Mucosa of gallbladder (tissue), 1 donor: Measurements from ENCODE around the gene DOLK. TPM values are rescaled to one million over a fixed set of nuclear protein-coding genes. Genes with fewer than 3 reads are reported as not detected.
A peak's percentile ranks its signal among the peaks of the same experiment; 100 is the strongest.

Experiments
- DNase-seq: peaks from one replicate; pipeline ENCODE4 v3.0.0-alpha.2; 2020; ENCODE audit warnings: low spot score
- total RNA-seq: library from RNA; stranded (reverse); gene quantifications from one replicate; pipeline ENCODE4 v1.2.1, GENCODE V29; 2021
- donor health status: DM: no; HTN: no; CAD: no.

The DOLK gene
- total RNA-seq, 1 donor from 2014 or later, result 18.2 TPM

DNA sequence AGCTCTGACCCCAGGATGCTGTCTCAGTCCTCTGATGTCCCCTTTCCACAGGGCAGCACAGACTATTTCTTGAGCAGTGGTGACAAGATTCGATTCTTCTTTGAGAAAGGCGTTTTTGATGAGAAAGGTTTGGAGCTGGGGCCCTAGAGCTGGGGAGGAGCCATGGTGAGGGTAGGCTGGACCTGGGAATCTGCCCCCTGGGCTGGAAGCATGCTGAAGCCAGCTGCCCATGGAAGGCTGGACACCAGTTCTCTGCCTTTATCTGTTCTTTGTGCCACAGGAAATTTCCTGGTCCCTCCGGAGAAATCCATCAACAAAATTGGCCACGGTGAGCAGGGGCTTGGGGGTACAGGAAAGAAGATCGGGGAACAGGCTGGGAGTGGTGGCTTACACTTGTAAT is 13.7 kb downstream of the DOLK start:
- no peak for DNase-seq

DNA sequence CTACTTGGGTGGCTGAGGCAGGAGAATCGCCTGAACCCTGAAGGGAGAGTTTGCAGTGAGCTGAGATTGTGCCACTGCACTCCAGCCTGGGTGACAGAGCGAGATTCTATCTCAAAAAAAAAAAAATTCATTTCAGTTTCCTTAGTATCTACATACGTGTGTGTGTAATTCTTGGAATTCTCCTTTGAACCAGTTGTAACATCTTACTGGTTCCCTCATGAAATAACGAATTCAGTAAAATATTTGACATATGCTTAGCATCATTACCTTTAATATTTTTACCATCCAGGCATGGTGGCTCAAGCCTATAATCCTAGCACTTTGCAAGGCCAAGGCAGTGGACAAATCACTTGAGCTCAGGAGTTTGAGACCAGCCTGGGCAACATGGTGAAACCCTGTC is 17.8 kb downstream of the DOLK start:
- no peak for DNase-seq

DNA sequence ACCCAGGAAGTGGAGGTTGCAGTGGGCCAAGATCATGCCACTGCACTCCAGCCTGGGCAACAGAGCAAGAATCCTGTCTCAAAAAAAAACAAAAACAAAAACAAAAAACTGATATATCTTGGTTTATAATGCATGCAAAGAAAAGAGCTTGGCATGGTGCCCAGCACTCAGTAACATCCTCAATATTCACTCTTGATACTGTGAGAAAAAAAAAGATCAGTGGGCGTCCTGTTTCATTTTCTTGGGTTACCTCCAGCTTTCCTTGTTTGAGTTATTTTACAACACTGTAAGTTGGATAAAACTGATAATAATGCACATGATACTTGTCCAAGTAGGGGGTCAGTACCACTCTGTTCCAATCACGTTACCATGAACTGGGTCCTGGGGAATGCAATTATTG is 18.8 kb downstream of the DOLK start:
- DNase-seq, result no peak

DNA sequence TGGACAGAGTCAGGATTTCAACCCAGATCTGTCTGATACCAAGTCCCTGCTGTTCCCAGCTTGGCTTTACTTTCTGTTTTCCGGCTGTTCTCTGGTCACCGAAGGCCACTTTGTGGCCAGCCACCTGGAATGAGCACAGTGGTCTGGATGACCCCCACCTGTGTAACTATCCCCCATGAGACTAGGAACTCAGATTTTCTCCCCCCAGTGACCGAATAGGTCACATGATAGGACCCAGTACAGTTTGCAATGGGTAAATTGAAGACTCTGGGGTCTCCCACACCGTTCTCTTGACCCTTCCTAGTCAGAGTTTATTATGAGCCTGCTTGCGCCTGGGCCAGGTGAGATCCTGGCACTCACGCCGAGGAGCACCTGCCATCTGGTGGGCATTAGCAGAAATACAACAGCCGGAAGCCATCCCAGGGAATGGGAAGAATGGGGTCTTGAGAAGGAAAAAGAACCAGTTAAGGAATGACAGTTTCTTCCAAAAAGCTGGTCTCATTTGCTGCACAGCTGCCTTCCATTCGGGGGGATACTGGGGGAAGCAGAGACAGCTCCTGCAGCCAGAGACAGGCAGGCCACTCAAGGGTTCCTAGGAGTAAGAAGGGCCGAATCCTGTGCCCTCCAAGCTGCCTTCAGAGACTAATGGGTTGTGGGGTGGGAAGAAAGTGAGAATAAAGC is 19.5 kb downstream of the DOLK start:
- DNase-seq, result peak; percentile 53

DNA sequence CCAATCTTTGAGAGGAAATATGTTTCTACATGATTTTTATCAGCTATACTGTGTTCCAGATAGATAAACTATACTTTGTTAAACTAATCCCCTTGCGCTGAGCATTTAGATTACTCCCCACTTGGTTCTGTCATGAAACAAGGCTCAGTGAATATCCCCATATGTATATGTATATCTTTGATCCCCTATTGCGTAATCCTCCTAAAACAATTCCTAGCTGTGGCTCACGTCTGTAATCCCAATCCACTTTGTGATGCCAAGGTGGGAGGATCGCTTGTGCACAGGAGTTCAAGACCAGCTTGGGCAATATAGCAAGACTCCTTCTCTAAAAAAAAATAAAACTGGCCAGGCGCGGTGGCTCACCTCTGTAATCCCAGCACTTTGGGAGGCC is 23.9 kb downstream of the DOLK start:
- DNase-seq, result no peak

DNA sequence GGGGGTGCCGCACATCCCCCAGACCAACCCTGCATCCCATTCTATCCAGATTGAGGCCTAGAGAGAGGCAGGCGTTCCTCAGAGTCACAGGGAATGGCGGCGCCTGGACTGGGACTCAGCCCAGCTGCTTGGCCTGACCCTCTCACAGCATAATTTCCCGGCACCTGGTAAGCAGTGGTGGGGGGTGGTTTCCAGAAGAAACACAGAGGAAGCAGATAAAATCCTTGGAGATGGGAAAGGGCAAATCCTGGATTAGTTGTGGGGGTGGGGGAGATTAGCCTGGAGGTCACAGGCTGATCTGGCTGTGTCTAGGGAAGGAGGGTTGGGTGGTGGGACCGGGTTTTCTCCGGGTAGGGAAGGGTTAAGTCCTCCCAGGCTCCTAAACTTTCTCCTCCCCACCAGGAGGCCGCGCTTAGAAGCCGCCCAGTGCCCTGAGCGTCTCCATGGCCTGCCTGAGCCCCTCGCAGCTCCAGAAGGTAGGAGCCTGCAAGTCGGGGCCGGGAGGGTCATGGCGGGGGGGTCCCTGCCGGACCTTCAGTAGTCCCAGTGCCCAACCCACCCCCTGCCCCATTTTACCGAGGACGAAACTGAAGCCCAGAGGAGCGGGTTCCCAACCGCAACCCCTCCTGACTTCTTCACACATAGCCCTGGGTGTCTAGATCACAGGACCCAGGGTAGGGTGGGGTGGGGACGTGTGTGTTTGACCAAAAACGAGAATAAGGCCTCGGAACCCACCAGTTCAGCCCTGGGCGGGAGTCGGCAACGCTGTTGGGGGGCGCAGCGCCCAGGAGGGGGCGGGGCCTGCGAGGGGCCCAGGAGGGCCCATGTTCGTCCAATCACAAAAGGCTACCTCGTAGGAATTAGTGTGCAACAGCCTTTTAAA is 25.3 kb downstream of the DOLK start:
- DNase-seq, result no peak

DNA sequence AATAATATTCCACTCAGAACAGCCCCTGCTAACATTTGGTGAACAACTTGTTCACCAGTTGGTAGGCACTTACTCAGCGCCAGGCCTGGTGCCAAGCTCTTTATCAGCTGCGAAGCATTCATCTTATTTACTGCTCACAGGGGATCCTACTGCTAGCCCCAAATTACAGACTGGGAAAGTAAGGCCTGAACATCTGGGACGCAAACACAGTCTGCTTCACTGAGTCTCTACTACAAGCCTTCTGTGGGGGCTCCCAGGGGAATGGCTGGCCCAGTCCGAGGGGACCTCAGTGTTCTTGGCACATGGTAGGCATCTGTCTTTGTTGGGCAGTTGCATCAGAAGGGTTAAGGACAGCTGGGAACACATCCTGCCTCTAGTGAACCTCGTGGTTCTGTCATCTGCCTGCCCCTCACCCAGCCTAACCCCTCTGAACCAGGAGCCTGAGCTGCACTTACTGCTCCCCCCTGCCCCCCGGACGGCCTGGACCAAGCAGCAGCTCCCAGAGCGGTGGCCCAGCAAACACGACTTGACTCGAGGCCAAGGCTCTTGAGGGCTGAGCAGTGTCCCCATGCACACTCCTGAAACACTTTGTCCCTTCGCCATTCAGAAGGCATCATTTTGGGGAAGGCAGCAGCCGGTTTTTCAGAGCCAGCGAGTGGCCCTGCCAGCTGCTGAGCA is 26.9 kb downstream of the DOLK start, which contains the start of gene PHYHD1:
Gene PHYHD1 (plus strand): TSS at position 602 of the 678 bp plus-strand sequence. CDS start 1,342 bp downstream, outside the sequence.
- no peak for DNase-seq

DNA sequence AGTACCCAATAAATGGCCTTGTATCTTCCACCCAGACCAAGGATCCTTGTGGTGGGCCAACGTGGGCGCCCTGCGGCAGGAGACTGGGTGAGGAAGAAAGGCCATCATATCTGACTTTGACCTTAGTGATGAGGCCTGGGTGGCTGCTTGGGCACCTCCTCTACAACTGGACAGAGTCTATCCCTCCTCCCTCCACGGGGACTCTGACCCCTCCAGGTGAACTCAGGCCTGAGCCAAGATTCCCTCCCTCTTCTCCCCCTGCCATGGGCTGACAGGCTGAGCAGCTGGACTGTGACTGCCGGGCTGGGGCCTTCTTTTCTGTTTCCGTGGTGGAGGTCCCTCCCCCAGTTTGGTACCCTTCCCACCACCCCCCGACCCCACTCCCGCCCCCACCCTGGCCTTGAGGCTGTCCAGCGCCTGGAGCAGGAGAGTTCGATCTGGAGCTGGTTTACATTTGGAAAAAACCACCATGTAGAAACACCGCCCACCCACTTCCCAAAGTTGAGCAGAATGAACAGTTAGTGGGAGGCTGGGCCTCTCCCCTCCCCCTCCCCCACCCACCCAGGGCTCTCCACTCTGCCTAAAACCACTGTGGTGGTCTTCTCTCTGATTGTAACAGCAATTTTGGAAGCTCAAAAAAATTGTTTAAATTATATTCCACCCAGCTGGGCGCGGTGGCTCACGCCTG is 27.9 kb downstream of the DOLK start:
- no peak for DNase-seq

DNA sequence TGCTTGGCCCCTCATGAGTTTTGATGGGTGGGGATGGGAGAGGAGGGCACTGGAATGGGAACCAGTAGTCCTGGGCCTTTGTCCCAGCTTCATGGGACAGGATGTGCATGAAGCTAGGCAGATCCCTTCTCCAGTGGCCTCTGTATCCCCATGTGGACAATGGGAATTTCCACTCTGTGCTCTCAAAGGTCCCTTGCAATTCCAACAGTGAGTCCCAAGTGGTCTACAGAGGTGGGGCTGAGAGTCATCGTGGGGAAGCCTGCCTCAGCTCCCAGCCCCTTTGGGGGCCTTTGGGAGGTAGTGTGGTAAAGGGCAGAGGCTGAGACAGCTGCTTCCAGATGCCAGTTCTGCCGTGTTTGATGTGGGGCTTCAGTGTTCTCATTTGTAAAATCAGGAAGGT is 28.5 kb downstream of the DOLK start:
- no peak for DNase-seq

DNA sequence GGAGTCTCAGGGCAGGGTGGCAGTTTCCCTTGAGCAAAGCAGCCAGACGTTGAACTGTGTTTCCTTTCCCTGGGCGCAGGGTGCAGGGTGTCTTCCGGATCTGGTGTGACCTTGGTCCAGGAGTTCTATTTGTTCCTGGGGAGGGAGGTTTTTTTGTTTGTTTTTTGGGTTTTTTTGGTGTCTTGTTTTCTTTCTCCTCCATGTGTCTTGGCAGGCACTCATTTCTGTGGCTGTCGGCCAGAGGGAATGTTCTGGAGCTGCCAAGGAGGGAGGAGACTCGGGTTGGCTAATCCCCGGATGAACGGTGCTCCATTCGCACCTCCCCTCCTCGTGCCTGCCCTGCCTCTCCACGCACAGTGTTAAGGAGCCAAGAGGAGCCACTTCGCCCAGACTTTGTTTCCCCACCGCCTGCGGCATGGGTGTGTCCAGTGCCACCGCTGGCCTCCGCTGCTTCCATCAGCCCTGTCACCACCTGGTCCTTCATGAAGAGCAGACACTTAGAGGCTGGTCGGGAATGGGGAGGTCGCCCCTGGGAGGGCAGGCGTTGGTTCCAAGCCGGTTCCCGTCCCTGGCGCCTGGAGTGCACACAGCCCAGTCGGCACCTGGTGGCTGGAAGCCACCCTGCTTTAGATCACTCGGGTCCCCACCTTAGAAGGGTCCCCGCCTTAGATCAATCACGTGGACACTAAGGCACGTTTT is 30.1 kb downstream of the DOLK start:
- peak; percentile 82 for DNase-seq

DNA sequence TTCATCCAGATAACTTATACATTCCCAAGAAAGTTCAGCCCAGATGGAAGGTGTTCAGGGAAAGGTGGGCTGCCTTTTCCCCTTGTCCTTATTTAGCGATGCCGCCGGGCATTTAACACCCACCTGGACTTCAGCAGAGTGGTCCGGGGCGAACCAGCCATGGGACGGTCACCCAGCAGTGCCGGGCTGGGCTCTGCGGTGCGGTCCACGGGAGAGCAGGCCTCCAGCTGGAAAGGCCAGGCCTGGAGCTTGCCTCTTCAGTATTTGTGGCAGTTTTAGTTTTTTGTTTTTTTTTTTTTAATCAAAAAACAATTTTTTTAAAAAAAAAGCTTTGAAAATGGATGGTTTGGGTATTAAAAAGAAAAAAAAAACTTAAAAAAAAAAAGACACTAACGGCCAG is 30.7 kb downstream of the DOLK start:
- no peak for DNase-seq

DNA sequence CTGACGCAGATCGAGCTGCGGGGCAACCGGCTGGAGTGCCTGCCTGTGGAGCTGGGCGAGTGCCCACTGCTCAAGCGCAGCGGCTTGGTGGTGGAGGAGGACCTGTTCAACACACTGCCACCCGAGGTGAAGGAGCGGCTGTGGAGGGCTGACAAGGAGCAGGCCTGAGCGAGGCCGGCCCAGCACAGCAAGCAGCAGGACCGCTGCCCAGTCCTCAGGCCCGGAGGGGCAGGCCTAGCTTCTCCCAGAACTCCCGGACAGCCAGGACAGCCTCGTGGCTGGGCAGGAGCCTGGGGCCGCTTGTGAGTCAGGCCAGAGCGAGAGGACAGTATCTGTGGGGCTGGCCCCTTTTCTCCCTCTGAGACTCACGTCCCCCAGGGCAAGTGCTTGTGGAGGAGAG is 31.2 kb downstream of the DOLK start:
- DNase-seq, result no peak

DNA sequence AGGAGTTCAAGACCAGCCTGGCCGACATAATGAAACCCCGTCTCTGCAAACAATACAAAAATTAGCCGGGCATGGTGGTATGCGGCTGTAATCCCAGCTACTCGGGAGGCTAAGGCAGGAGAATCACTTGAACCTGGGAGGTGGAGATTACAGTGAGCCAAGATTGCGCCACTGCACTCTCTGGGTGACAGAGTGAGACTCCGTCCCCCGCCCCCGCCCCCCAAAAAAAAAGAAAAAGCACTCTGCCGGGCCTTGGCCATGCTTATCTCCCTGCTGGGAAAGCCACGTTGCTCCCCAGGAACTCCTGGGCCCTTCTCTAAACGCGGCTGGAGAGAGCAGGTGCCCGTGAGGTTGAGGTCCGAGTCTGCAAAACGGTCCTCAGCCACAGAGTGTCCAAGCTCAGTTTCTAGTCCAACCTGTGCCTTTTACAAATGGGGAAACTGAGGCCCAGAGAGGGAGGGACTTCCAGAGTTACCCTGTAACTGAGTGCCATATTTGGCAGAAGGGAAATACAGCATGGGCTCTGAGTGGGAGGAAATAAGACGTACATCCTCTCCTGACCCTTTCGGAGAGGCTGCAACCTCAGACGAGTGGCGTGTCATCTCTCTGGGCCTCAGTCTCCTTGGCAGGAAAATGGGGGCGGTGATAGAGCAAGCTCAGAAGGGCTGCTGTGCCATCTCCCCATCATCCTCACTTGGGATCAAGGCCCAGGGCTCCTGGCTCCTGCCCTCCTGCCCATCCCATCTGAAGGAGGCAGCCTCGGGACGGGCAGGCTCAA is 33.2 kb downstream of the DOLK start:
- DNase-seq, result no peak

DNA sequence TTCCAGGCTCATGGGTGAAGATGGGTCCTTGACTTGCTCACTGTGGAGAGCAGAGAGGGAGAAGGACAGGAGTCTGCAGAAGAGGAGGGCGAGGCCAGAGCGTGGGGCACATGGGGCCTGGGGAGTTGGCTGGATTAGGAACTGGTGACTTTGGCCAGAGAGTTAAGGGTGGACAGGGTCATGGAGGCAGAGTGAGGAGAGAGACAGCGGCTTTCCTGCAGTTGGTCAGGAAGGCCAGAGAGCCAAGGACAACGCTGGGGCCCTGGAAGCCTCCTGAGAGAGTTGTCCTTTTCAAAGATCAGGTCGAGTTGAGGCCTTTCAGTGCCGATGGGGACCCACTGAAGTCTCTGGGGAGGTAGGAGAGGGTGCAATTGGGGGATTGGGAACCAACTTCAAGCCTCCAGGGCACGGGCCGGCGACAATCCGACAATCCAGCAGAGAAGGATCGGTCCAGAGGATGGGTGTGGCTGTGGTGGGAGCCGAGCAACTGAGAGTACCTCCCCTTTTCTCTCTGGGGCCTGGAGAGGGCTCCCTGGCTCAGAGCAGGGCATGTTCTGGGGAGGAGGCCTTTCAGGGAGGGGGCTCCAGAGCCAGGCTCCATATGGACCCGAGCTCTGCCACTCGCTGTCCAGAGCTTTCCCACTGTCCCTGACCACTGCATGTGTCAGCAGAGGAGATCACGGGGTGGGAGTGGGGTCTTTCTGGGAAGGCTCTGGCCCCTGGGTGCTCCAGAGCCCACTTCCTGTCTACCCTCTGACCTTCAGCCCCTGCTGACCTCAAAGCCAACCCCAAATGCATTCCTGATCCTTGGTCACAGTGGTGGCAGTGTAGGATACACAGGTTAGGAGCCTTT is 34.1 kb downstream of the DOLK start:
- no peak for DNase-seq

DNA sequence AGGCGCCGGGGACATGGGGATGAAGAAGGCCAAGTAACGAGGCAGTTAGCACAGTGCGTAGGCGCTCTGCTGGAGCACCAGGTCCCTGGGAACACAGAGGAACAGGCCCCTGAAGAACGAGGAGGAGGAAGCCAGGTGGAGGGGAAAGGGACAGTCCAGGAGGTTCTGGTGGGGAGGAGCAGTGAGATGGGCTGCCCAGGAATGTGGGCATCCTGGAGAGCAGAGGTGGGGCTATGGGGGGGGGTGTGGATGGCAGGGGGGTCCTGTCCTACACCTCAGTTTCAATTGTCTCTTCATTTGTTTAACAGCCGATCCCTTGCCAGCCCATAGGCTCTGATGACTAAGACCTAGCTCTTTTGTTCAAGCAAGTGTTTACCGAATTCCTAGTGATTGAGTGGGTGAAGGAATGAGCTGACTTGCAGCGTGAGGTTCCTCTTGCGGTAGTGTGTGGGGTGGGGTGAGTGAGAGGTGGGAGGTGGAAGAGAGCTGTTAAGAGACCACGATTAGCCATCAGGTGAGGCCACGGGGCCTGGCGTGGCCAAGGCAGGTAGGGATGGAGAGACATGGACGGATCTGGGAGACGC is 35.0 kb downstream of the DOLK start:
- no peak for DNase-seq

DNA sequence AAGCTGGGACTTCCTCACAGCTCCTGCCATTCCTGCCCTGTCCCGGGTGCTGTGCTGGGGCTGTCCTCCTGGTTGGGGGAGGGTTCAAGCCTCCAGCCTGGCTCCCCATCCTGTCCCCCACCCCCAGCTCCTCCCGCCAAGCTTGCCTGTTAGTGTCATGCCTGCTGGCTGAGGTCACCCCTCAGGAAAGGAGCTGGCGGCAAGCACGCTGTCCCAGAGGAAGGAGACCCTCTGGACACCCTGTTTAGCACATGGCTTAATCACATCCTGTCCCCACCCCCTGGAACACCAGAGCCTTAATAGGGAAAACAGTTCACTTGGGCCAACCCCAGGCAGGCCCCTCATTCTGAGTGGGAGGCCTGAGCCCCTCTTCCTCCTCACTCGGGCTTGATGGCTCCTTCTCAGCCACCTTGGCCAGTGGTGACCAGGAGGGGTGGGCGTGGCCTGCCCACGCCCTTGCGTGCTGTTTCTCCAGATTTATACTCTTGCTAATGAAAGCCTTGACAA is 35.8 kb downstream of the DOLK start:
- DNase-seq, result no peak

DNA sequence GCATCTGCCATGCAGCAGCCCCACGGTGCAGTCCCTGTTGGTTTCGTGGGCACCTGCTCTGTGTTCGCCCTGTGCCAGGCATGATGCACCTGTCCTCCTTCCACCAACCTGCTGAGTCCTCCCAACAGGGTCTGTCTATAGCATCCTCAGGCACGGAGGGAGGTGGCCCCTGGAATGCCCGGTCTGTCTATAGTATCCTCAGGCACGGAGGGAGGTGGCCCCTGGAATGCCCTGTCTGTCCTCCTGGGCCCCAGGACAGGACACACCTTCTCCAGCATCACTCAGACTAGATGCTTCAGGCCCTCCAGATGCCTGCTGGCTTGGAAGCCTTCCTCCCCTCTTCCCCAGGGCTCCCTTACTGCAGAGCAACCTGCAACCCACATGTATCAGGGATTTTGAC is 36.5 kb downstream of the DOLK start:
- no peak for DNase-seq

DNA sequence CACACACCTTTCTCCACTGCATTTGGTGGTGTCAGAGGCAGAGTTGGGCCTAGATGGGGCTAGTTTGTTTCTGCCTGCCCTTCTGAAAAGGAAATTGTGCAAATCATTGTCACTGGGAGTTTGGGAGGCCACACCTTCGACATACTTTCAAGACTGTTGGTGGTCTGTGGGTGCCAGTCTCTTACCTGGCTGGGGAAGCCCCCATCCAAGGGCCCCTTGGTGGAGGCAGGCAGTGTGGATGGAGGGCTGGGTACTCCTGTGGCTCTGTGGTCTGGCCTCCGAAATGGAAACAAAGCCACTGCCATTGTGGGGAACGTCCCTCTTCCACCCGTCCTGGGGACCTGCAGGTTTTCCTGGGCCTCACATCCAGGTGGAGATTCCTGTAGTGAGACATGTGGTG is 37.5 kb downstream of the DOLK start:
- no peak for DNase-seq

DNA sequence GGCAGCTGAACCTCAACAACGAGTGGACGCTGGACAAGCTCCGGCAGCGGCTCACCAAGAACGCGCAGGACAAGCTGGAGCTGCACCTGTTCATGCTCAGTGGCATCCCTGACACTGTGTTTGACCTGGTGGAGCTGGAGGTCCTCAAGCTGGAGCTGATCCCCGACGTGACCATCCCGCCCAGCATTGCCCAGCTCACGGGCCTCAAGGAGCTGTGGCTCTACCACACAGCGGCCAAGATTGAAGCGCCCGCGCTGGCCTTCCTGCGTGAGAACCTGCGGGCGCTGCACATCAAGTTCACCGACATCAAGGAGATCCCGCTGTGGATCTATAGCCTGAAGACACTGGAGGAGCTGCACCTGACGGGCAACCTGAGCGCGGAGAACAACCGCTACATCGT is 39.0 kb downstream of the DOLK start:
- DNase-seq, result no peak
